Upper lobe of left lung (tissue), 4 donors: Measurements from ENCODE around the gene ALLC.

ENCODE experiments used
- EP300 ChIP-seq, 4 donors: sonication (generic); formaldehyde crosslinking; IDR thresholded peaks; one replicate each; pipeline ENCODE4 v1.5.1; 2017; ENCODE audit warnings: antibody characterized with exemption in 4 of 4, control low read depth in 2 of 4
- TF ChIP-seq, protein P1 (sequence below), 6 experiments: fragments of 450-650 bp in 4 of 6; fragments of 200-600 bp in 2 of 6; sonication (generic) in 2 of 6; IDR thresholded peaks; one replicate each; pipeline ENCODE4 v1.5.1; 2016 to 2019; ENCODE audit warnings: antibody characterized with exemption in 6 of 6

DNA sequence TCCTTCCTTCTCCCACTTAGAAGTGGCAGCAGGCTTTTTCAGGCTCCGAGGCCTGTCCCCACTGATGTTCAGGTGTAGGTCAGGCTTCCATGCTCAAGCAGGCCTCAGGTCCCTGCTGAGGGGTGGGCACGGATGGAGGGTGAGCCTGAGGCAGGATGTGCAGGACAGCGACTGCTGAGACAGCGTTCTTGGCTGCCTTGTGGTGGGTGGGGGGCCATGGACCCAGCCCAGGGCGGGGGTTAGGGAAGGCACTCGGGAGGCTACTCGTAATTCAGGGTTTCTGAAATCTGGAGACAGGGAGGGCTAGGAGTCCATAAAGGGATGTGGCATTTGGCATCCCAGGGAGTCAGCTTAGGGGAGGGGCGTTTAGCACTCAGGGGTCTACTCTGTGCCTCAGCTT is 32.8 kb upstream of the ALLC start:
- TF ChIP-seq, protein P1, sequence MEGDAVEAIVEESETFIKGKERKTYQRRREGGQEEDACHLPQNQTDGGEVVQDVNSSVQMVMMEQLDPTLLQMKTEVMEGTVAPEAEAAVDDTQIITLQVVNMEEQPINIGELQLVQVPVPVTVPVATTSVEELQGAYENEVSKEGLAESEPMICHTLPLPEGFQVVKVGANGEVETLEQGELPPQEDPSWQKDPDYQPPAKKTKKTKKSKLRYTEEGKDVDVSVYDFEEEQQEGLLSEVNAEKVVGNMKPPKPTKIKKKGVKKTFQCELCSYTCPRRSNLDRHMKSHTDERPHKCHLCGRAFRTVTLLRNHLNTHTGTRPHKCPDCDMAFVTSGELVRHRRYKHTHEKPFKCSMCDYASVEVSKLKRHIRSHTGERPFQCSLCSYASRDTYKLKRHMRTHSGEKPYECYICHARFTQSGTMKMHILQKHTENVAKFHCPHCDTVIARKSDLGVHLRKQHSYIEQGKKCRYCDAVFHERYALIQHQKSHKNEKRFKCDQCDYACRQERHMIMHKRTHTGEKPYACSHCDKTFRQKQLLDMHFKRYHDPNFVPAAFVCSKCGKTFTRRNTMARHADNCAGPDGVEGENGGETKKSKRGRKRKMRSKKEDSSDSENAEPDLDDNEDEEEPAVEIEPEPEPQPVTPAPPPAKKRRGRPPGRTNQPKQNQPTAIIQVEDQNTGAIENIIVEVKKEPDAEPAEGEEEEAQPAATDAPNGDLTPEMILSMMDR (IDR thresholded peaks at IDR 0.05): no peak
- TF ChIP-seq EP300 (IDR thresholded peaks at IDR 0.05): no peak
